Trophoblast cell (in vitro differentiated cells and primary cell): ENCODE data around the gene MBP. TPM values are rescaled to one million over a fixed set of nuclear protein-coding genes. Genes with fewer than 3 reads are reported as not detected.

Experiments
- DNase-seq, 2 donors: peaks; one replicate each; pipeline ENCODE4 v3.0.0-alpha.2; 2016
- H2AFZ ChIP-seq: 2 replicates; pipeline ENCODE4 v1.6.1; 2013; ENCODE audit warnings: low read length, moderate library complexity, mild to moderate bottlenecking; ENCODE audit not compliant: insufficient read depth, poor library complexity
- H2AK5ac ChIP-seq: 2 replicates; pipeline ENCODE4 v1.6.1; 2013; ENCODE audit warnings: mild to moderate bottlenecking, low read length
- H2BK120ac ChIP-seq: 2 replicates; pipeline ENCODE4 v1.6.1; 2013; ENCODE audit warnings: low read length, mild to moderate bottlenecking, moderate library complexity; ENCODE audit not compliant: insufficient read depth, poor library complexity
- H2BK12ac ChIP-seq: 2 replicates; pipeline ENCODE4 v1.6.1; 2013; ENCODE audit warnings: mild to moderate bottlenecking, low read length, moderate library complexity
- H2BK5ac ChIP-seq: 2 replicates; pipeline ENCODE4 v1.6.1; 2013; ENCODE audit warnings: low read length, low read depth, moderate library complexity, mild to moderate bottlenecking; ENCODE audit not compliant: poor library complexity
- H3K14ac ChIP-seq: 2 replicates; pipeline ENCODE4 v1.6.1; 2013; ENCODE audit warnings: mild to moderate bottlenecking, low read length
- H3K18ac ChIP-seq: 2 replicates; pipeline ENCODE4 v1.6.1; 2013; ENCODE audit warnings: mild to moderate bottlenecking, low read length
- H3K23ac ChIP-seq: 2 replicates; pipeline ENCODE4 v1.6.1; 2013; ENCODE audit warnings: low read length
- H3K27ac ChIP-seq: 2 replicates; pipeline ENCODE4 v1.5.1; 2013; ENCODE audit warnings: low read depth, mild to moderate bottlenecking, inconsistent platforms, low read length, moderate library complexity
- H3K27me3 ChIP-seq: 2 replicates; pipeline ENCODE4 v1.6.1; 2013; ENCODE audit warnings: inconsistent platforms, mild to moderate bottlenecking, low read length, moderate library complexity; ENCODE audit not compliant: insufficient read depth
- H3K36me3 ChIP-seq, 2 experiments: 1 replicate in 1 of 2; 2 replicates in 1 of 2; pipeline ENCODE4 v1.6.1; 2013; ENCODE audit warnings: low read length in 2 of 2, mild to moderate bottlenecking in 2 of 2, moderate library complexity in 1 of 2; ENCODE audit not compliant: insufficient read depth in 2 of 2, control insufficient read depth in 1 of 2
- H3K4ac ChIP-seq: 2 replicates; pipeline ENCODE4 v1.6.1; 2013; ENCODE audit warnings: low read depth, mild to moderate bottlenecking, low read length, moderate library complexity
- H3K4me1 ChIP-seq, 2 experiments: 1 replicate in 1 of 2; 2 replicates in 1 of 2; pipeline ENCODE4 v1.6.1; 2013; ENCODE audit warnings: low read length in 2 of 2, mild to moderate bottlenecking in 2 of 2, moderate library complexity in 1 of 2; ENCODE audit not compliant: insufficient read depth in 2 of 2, control insufficient read depth in 1 of 2
- H3K4me2 ChIP-seq: 2 replicates; pipeline ENCODE4 v1.6.1; 2013; ENCODE audit warnings: inconsistent platforms, mild to moderate bottlenecking, low read length, moderate library complexity
- H3K4me3 ChIP-seq: 2 replicates; pipeline ENCODE4 v1.5.1; 2013; ENCODE audit warnings: mild to moderate bottlenecking, low read depth, low read length, inconsistent platforms
- H3K79me1 ChIP-seq: one replicate; pipeline ENCODE4 v1.6.1; 2013; ENCODE audit warnings: low read length
- H3K79me2 ChIP-seq: 2 replicates; pipeline ENCODE4 v1.6.1; 2013; ENCODE audit warnings: low read length, mild to moderate bottlenecking; ENCODE audit not compliant: control insufficient read depth, insufficient read depth, poor library complexity
- H3K9ac ChIP-seq: 2 replicates; pipeline ENCODE4 v1.6.1; 2013; ENCODE audit warnings: mild to moderate bottlenecking, low read length
- H3K9me3 ChIP-seq: 2 replicates; pipeline ENCODE4 v1.6.1; 2013; ENCODE audit warnings: low read depth, mild to moderate bottlenecking, control low read depth, inconsistent platforms, low read length; ENCODE audit not compliant: insufficient read depth
- H4K12ac ChIP-seq: 2 replicates; pipeline ENCODE4 v1.6.1; 2013; ENCODE audit warnings: low read depth, mild to moderate bottlenecking, low read length, moderate library complexity
- H4K8ac ChIP-seq: 2 replicates; pipeline ENCODE4 v1.6.1; 2013; ENCODE audit warnings: low read depth, mild to moderate bottlenecking, low read length, moderate library complexity
- H4K91ac ChIP-seq: one replicate; pipeline ENCODE4 v1.6.1; 2013; ENCODE audit warnings: low read depth, mild to moderate bottlenecking, low read length, moderate library complexity
- WGBS: extraction: QIAGEN DNeasy Blood & Tissue Kit; methylation state at CpG from one replicate; pipeline ENCODE4 v1.1.7; 2013; ENCODE audit warnings: missing lambda C conversion rate; ENCODE audit not compliant: insufficient read length, insufficient coverage; ENCODE audit errors: extremely low coverage; 5-methylcytosine and 5-hydroxymethylcytosine counted together
- polyA plus RNA-seq: library from polyadenylated mRNA; stranded (reverse); fragments of 200-250 nt; gene quantifications from 2 replicates; pipeline ENCODE4 v1.2.3, GENCODE V29; 2013

The MBP gene
- polyA plus RNA-seq = 8.4 and 9.2 TPM in 2 replicates

- peak within 1 kb of the TSS; percentile 87 for H4K12ac ChIP-seq
- no peak within 1 kb of the TSS for H2AK5ac ChIP-seq
- H4K8ac ChIP-seq = peak within 1 kb of the TSS; percentile 66
- peak within 1 kb of the TSS; percentile 78 for H3K4me3 ChIP-seq
- no peak within 1 kb of the TSS for H3K23ac ChIP-seq
- H3K14ac ChIP-seq = peak within 1 kb of the TSS; percentile 80
- peak in 1 of 2 donors; percentile 69 for DNase-seq
- H3K27me3 ChIP-seq = peaks cover 3% of the 10 kb centered on the region
- peak within 1 kb of the TSS; percentile 41 for H2BK5ac ChIP-seq
- peak within 1 kb of the TSS; percentile 90 for H3K18ac ChIP-seq
- H3K36me3 ChIP-seq = no peaks in the 10 kb centered on the region
- H3K79me2 ChIP-seq = peaks cover 9% of the 10 kb centered on the region
- no peak within 1 kb of the TSS for H3K27ac ChIP-seq
- peak within 1 kb of the TSS; percentile 80 for H4K91ac ChIP-seq
- H3K79me1 ChIP-seq = peaks cover 19% of the 10 kb centered on the region
- peaks cover 9 to 24% of the 10 kb centered on the region in 2 experiments for H3K4me1 ChIP-seq
- H3K4ac ChIP-seq = peak within 1 kb of the TSS; percentile 44
- WGBS = no CpG with 5 or more reads among the region's 88 CpGs
- peak within 1 kb of the TSS; percentile 78 for H2AFZ ChIP-seq
- H2BK12ac ChIP-seq = no peak within 1 kb of the TSS
- H3K4me2 ChIP-seq = peak within 1 kb of the TSS; percentile 97
- H3K9me3 ChIP-seq = no peaks in the 10 kb centered on the region
- H2BK120ac ChIP-seq = peak within 1 kb of the TSS; percentile 56
- peak within 1 kb of the TSS; percentile 76 for H3K9ac ChIP-seq
Observed at GRCh38 chr18:77132369-77133050, at the start of gene MBP. Gene MBP (minus strand): TSS chr18:77132783. CDS start chr18:77105261, 27,522 bp downstream.

GRCh38 chr18:77181950-77182707, 49.5 kb upstream of the MBP start:
- no peak overlapping the region for H2AK5ac ChIP-seq
- no peaks in the 10 kb centered on the region for H3K79me2 ChIP-seq
- no peaks in the 10 kb centered on the region for H3K27me3 ChIP-seq
- H3K23ac ChIP-seq = no peak overlapping the region
- H2BK12ac ChIP-seq = no peak overlapping the region
- H2AFZ ChIP-seq = no peak overlapping the region
- no peak overlapping the region for H3K4me2 ChIP-seq
- H3K79me1 ChIP-seq = no peaks in the 10 kb centered on the region
- no peak overlapping the region for H4K8ac ChIP-seq
- no peak overlapping the region for H3K4me3 ChIP-seq
- H3K27ac ChIP-seq = no peak overlapping the region
- H3K4ac ChIP-seq = no peak overlapping the region
- no peaks in the 10 kb centered on the region for H3K36me3 ChIP-seq
- H4K91ac ChIP-seq = no peak overlapping the region
- H3K9me3 ChIP-seq = peaks cover 6% of the 10 kb centered on the region
- H2BK120ac ChIP-seq = no peak overlapping the region
- H3K18ac ChIP-seq = no peak overlapping the region
- no peak overlapping the region for H2BK5ac ChIP-seq
- H3K14ac ChIP-seq = no peak overlapping the region
- no peaks in the 10 kb centered on the region for H3K4me1 ChIP-seq
- H4K12ac ChIP-seq = no peak overlapping the region
- no CpG with 5 or more reads among the region's 12 CpGs for WGBS
- peak in 1 of 2 donors; percentile 16 for DNase-seq
- H3K9ac ChIP-seq = no peak overlapping the region

GRCh38 chr18:77178559-77178958, 46.0 kb upstream of the MBP start:
- H4K12ac ChIP-seq = no peak overlapping the region
- H3K9me3 ChIP-seq = no peaks in the 10 kb centered on the region
- H3K14ac ChIP-seq = no peak overlapping the region
- peak; percentile 19 to 43 for DNase-seq
- H3K18ac ChIP-seq = no peak overlapping the region
- no peaks in the 10 kb centered on the region for H3K79me1 ChIP-seq
- no peak overlapping the region for H2BK120ac ChIP-seq
- no peak overlapping the region for H4K8ac ChIP-seq
- H2AK5ac ChIP-seq = no peak overlapping the region
- no peak overlapping the region for H2BK5ac ChIP-seq
- no peaks in the 10 kb centered on the region for H3K27me3 ChIP-seq
- H2AFZ ChIP-seq = no peak overlapping the region
- no peak overlapping the region for H3K23ac ChIP-seq
- H3K4me3 ChIP-seq = no peak overlapping the region
- no peak overlapping the region for H3K4me2 ChIP-seq
- H3K4ac ChIP-seq = no peak overlapping the region
- no peak overlapping the region for H4K91ac ChIP-seq
- no peak overlapping the region for H2BK12ac ChIP-seq
- no peak overlapping the region for H3K9ac ChIP-seq
- no peaks in the 10 kb centered on the region for H3K36me3 ChIP-seq
- no CpG with 5 or more reads among the region's 7 CpGs for WGBS
- H3K27ac ChIP-seq = no peak overlapping the region
- H3K79me2 ChIP-seq = no peaks in the 10 kb centered on the region
- no peaks in the 10 kb centered on the region for H3K4me1 ChIP-seq

- no peak overlapping the region for H4K8ac ChIP-seq
- no peak overlapping the region for H2BK5ac ChIP-seq
- H3K9ac ChIP-seq = no peak overlapping the region
- no peaks in the 10 kb centered on the region for H3K27me3 ChIP-seq
- no peaks in the 10 kb centered on the region for H3K9me3 ChIP-seq
- no peak overlapping the region for H3K27ac ChIP-seq
- H3K14ac ChIP-seq = no peak overlapping the region
- no peak overlapping the region for H3K23ac ChIP-seq
- H3K4me3 ChIP-seq = no peak overlapping the region
- H2AK5ac ChIP-seq = no peak overlapping the region
- no peak overlapping the region for H3K18ac ChIP-seq
- no CpG with 5 or more reads among the region's 1 CpG for WGBS
- no peak overlapping the region for H2BK12ac ChIP-seq
- H4K91ac ChIP-seq = no peak overlapping the region
- no peak overlapping the region for H4K12ac ChIP-seq
- no peak overlapping the region for H3K4ac ChIP-seq
- no peak overlapping the region for H2AFZ ChIP-seq
- H3K36me3 ChIP-seq = no peaks in the 10 kb centered on the region
- DNase-seq = no peak
- no peak overlapping the region for H2BK120ac ChIP-seq
- H3K79me1 ChIP-seq = no peaks in the 10 kb centered on the region
- no peaks in the 10 kb centered on the region for H3K79me2 ChIP-seq
- H3K4me2 ChIP-seq = no peak overlapping the region
- no peaks in the 10 kb centered on the region for H3K4me1 ChIP-seq
Observed at GRCh38 chr18:77177009-77177408, 44.4 kb upstream of the MBP start.
